ENCODE results near the gene KASH5. TPM values are rescaled to one million over a fixed set of nuclear protein-coding genes. Genes with fewer than 3 reads are reported as not detected.
A peak's percentile ranks its signal among the peaks of the same experiment; 100 is the strongest.

Gene KASH5
- total and polyA plus RNA-seq, 2 of the 8 experiments (the other 6 are each of a cell fraction or from before 2014, with no cell fraction given): 0.05 to 0.19 TPM

DNA sequence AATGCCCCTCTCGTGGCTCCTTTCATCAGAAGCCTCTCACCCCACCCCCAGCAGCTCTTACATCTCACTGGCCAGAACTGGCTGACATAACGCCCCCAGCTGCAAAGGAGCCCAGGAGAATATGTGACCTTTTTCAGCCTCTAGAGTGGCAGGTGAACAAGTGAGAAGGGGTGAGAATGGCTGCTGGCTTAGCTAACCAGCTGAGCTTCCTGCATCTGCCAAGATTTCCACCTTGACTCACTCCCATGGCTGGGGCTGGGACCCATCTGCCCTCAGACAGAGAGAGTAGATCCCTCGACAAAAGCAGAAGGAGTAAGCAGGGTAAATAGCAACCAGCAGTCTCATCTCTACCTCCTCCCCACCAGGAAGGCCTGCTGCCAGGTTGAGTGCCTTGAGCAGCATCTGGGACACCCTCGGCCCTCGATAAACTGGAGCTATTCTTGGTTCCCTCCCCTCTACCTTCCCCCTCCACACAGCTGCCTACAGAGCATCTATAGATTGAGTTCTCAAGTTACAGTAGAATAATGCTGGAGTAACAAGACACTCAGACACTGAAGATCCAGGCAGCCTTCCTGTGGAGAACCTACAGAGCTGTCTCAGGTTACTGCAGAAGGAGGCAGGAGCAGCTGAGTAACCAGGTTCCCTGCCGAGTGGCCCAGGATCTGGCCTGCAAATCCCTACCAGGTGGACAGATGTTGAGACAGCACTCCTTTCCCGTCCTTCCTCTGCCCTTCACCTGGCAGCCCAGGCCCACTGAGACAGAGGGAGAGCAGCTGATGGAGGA, 15.5 kb downstream of the KASH5 start (continued):
- TF ChIP-seq TBP (IDR thresholded peaks at IDR 0.05; ENCODE audit: low read depth, low read length) (0 out of 2 replicates have a peak, but pooled peaks have one; percentile 27), CREB1 (IDR thresholded peaks at IDR 0.05) (no peak), TAF1 (IDR thresholded peaks at IDR 0.05; ENCODE audit: low read depth, low read length) (peak; percentile 42; the same call in 1 of the 2 replicates), HDAC2 (IDR thresholded peaks at IDR 0.05; ENCODE audit: borderline replicate concordance in 1 of 2, low read depth in 2 of 2, low read length in 2 of 2) (peak in 1 of 2 experiments; percentile 35; a peak in 1 of 4 replicates), NANOG (IDR thresholded peaks at IDR 0.05; ENCODE audit: insufficient read depth, low read depth, low read length, poor library complexity, severe bottlenecking) (peak; percentile 20), SP4 (IDR thresholded peaks at IDR 0.05; ENCODE audit: low read length) (0 out of 2 replicates have a peak, but pooled peaks have one; percentile 31), POLR2AphosphoS5 (IDR thresholded peaks at IDR 0.05; ENCODE audit: low read depth, low read length) (peak; percentile 72), CEBPB (IDR thresholded peaks at IDR 0.05; ENCODE audit: low read depth, low read length) (no peak), RNF2 (IDR thresholded peaks at IDR 0.05; ENCODE audit: borderline replicate concordance, low read depth, low read length, missing control alignments, poor library complexity, severe bottlenecking) (no peak), POLR2A (IDR thresholded peaks at IDR 0.05; ENCODE audit: control extremely low read depth in 1 of 2, low read depth in 2 of 2, low read length in 2 of 2) (peak in 1 of 2 experiments; percentile 71; a peak in 2 of 3 replicates), KDM5A (IDR thresholded peaks at IDR 0.05; ENCODE audit: low read length) (no peak)
